HFFc6 (cell line): ENCODE data around the gene RUNX3. TPM values are rescaled to one million over a fixed set of nuclear protein-coding genes. Genes with fewer than 3 reads are reported as not detected.

ENCODE experiments used
- DNase-seq: peaks from one replicate; pipeline ENCODE4 v3.0.0-alpha.2; 2018
- H3K27ac Mint-ChIP-seq: 2 replicates; pipeline ENCODE4 v1.8.0; 2020; ENCODE audit warnings: mild to moderate bottlenecking, mixed read lengths
- H3K27me3 Mint-ChIP-seq: 2 replicates; pipeline ENCODE4 v1.8.0; 2021; ENCODE audit warnings: mild to moderate bottlenecking, moderate library complexity, mixed read lengths; ENCODE audit not compliant: insufficient read depth
- H3K36me3 Mint-ChIP-seq: 2 replicates; pipeline ENCODE4 v1.8.0; 2021; ENCODE audit warnings: low read depth, mixed read lengths
- H3K4me1 Mint-ChIP-seq: 2 replicates; pipeline ENCODE4 v1.8.0; 2020; ENCODE audit warnings: low read depth, mixed read lengths
- H3K4me3 Mint-ChIP-seq: 2 replicates; pipeline ENCODE4 v1.8.0; 2020; ENCODE audit warnings: mild to moderate bottlenecking, moderate library complexity, mixed read lengths
- H3K9me3 Mint-ChIP-seq: 2 replicates; pipeline ENCODE4 v1.8.0; 2020; ENCODE audit warnings: mild to moderate bottlenecking, mixed read lengths
- total RNA-seq, 6 experiments: library from RNA; stranded (reverse); fragmentation: NEBNext Ultra II Directional; extraction: Animal tissue kit (Norgen Biotek cat#: 25700); gene quantifications; 2 replicates in 1 of 6; 3 replicates in 5 of 6; pipeline ENCODE4 v1.2.3, GENCODE V29; 2021
- TF ChIP-seq, protein P1 (sequence below): fragments of 200-600 bp; sonication (generic); IDR thresholded peaks from 2 replicates; pipeline ENCODE4 v1.5.0; 2021; ENCODE audit warnings: antibody characterized with exemption, mild to moderate bottlenecking

The RUNX3 gene
- total RNA-seq, 6 experiments from 2014 or later: not detected

GRCh38 chr1:24899581-24900485, 30.2 kb downstream of the RUNX3 start:
- Mint-ChIP-seq H3K36me3 (no peaks in the 10 kb centered on the region), H3K27ac (no peak overlapping the region), H3K9me3 (no peaks in the 10 kb centered on the region), H3K4me1 (no peaks in the 10 kb centered on the region), H3K4me3 (no peak overlapping the region), H3K27me3 (peaks cover 14% of the 10 kb centered on the region)
- no peak for DNase-seq
- TF ChIP-seq, protein P1, sequence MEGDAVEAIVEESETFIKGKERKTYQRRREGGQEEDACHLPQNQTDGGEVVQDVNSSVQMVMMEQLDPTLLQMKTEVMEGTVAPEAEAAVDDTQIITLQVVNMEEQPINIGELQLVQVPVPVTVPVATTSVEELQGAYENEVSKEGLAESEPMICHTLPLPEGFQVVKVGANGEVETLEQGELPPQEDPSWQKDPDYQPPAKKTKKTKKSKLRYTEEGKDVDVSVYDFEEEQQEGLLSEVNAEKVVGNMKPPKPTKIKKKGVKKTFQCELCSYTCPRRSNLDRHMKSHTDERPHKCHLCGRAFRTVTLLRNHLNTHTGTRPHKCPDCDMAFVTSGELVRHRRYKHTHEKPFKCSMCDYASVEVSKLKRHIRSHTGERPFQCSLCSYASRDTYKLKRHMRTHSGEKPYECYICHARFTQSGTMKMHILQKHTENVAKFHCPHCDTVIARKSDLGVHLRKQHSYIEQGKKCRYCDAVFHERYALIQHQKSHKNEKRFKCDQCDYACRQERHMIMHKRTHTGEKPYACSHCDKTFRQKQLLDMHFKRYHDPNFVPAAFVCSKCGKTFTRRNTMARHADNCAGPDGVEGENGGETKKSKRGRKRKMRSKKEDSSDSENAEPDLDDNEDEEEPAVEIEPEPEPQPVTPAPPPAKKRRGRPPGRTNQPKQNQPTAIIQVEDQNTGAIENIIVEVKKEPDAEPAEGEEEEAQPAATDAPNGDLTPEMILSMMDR: no peak

GRCh38 chr1:24898909-24899439, 31.1 kb downstream of the RUNX3 start:
- H3K9me3 Mint-ChIP-seq: no peaks in the 10 kb centered on the region
- no peak overlapping the region for H3K27ac Mint-ChIP-seq
- H3K4me3 Mint-ChIP-seq: no peak overlapping the region
- H3K4me1 Mint-ChIP-seq: no peaks in the 10 kb centered on the region
- peaks cover 14% of the 10 kb centered on the region for H3K27me3 Mint-ChIP-seq
- TF ChIP-seq, protein P1: no peak
- no peak for DNase-seq
- no peaks in the 10 kb centered on the region for H3K36me3 Mint-ChIP-seq

GRCh38 chr1:24898152-24898908, 31.7 kb downstream of the RUNX3 start:
- no peaks in the 10 kb centered on the region for H3K36me3 Mint-ChIP-seq
- H3K4me3 Mint-ChIP-seq: no peak overlapping the region
- no peaks in the 10 kb centered on the region for H3K9me3 Mint-ChIP-seq
- peaks cover 16% of the 10 kb centered on the region for H3K27me3 Mint-ChIP-seq
- TF ChIP-seq, protein P1: peak; percentile 87
- H3K4me1 Mint-ChIP-seq: no peaks in the 10 kb centered on the region
- no peak overlapping the region for H3K27ac Mint-ChIP-seq
- peak; percentile 17 for DNase-seq

GRCh38 chr1:24897263-24898151, 32.6 kb downstream of the RUNX3 start:
- Mint-ChIP-seq H3K4me3 (no peak overlapping the region), H3K27ac (no peak overlapping the region), H3K4me1 (no peaks in the 10 kb centered on the region), H3K27me3 (peaks cover 16% of the 10 kb centered on the region), H3K36me3 (peaks cover 5% of the 10 kb centered on the region), H3K9me3 (peaks cover 5% of the 10 kb centered on the region)
- TF ChIP-seq, protein P1: no peak
- DNase-seq: no peak
